Measurements from ENCODE around the gene ATG7.

- TF ChIP-seq CTCF (tag by site-specific recombination; IDR thresholded peaks at IDR 0.05) (no peak), ZBTB49 (tag by site-specific recombination; IDR thresholded peaks at IDR 0.05; ENCODE audit: low read depth) (no peak), ZNF513 (tag by site-specific recombination; IDR thresholded peaks at IDR 0.05) (no peak), ZNF768 (tag by site-specific recombination; IDR thresholded peaks at IDR 0.05) (no peak), KLF16 (tag by site-specific recombination; IDR thresholded peaks at IDR 0.05) (no peak), ZBTB26 (tag by site-specific recombination; optimal IDR thresholded peaks at IDR 0.05) (no peak), KLF10 (tag by site-specific recombination; IDR thresholded peaks at IDR 0.05) (no peak), ZNF785 (tag by site-specific recombination; IDR thresholded peaks at IDR 0.05) (no peak), ZNF114 (tag by site-specific recombination; IDR thresholded peaks at IDR 0.05) (no peak), RBAK (tag by site-specific recombination; IDR thresholded peaks at IDR 0.05) (no peak), ZNF133 (tag by site-specific recombination; IDR thresholded peaks at IDR 0.05) (no peak), ZNF112 (tag by site-specific recombination; IDR thresholded peaks at IDR 0.05) (no peak), ZIC2 (tag by site-specific recombination; IDR thresholded peaks at IDR 0.05) (no peak), ZNF501 (tag by site-specific recombination; IDR thresholded peaks at IDR 0.05) (no peak)
These were observed 235.5 kb downstream of the ATG7 start for GRCh38 chr3:11507719-11508118.
